Measurements from ENCODE around the gene FANCL.

FANCL gene

GRCh38 chr2:58140508-58141072 is 100.5 kb downstream of the FANCL start:
- H3K36me3 Mint-ChIP-seq (ENCODE audit: low read depth), result no peaks in the 10 kb centered on the region
- H3K4me3 Mint-ChIP-seq, result no peak overlapping the region
- no peak overlapping the region for H3K27ac Mint-ChIP-seq
- no peak for TF ChIP-seq CTCF (IDR thresholded peaks at IDR 0.05; ENCODE audit: unreplicated experiment in 3 of 3)
- H3K4me1 Mint-ChIP-seq, result peaks cover 21% of the 10 kb centered on the region
- H3K27me3 Mint-ChIP-seq (ENCODE audit: low read depth), result no peaks in the 10 kb centered on the region
- H3K9me3 Mint-ChIP-seq, result no peaks in the 10 kb centered on the region

DNA sequence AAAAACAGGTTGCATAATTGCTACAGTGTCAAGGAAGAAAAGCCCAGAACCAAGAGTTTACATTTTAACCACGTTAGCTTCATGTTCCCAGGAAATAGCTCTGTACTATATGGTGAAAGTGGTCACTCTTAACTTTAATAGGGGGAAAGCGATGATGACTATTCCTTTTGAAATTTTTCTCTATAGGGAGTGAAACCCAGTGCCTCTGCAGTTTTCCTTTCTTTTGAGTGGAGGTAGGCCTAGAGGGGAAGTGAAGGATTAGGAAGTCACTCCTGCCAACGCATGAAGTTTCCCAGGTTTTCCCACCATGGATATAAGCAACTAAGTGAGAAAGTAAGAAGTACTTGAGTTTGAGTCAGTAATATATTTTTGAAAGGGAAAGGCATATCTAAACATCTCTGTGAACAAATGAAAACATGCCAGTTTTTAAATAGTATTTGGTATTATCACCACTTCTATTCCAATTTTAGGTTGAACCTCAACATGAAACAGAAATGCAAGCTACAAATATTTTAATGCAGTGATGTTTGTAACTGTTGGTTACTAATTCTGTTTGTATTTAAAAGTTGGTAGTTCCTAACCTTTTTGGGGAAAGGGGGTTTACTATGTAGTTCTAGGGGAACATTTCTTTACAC is 102.6 kb downstream of the FANCL start:
- Mint-ChIP-seq H3K27me3 (ENCODE audit: low read depth) (no peaks in the 10 kb centered on the region), H3K4me3 (no peak overlapping the region), H3K9me3 (no peaks in the 10 kb centered on the region)

GRCh38 chr2:58137856-58138255 is 103.3 kb downstream of the FANCL start:
- no peak for TF ChIP-seq CTCF (IDR thresholded peaks at IDR 0.05; ENCODE audit: unreplicated experiment in 3 of 3)
- no peaks in the 10 kb centered on the region for H3K27me3 Mint-ChIP-seq (ENCODE audit: low read depth)
- no peak overlapping the region for H3K4me3 Mint-ChIP-seq
- peak overlapping the region in 1 of 3 experiments; percentile 49 for H3K27ac Mint-ChIP-seq
- H3K9me3 Mint-ChIP-seq, result no peaks in the 10 kb centered on the region
- H3K4me1 Mint-ChIP-seq, result peaks cover 21% of the 10 kb centered on the region
- H3K36me3 Mint-ChIP-seq (ENCODE audit: low read depth), result peaks cover 6% of the 10 kb centered on the region

More for the DNA sequence above, 102.6 kb downstream of the FANCL start:
- Mint-ChIP-seq H3K27ac (peak overlapping the region; percentile 4 to 58 (median 49)), H3K4me1 (peaks cover 21% of the 10 kb centered on the region), H3K36me3 (ENCODE audit: low read depth) (peaks cover 6% of the 10 kb centered on the region)
- TF ChIP-seq CTCF (IDR thresholded peaks at IDR 0.05; ENCODE audit: unreplicated experiment in 3 of 3), result no peak

GRCh38 chr2:58137221-58137620 is 103.9 kb downstream of the FANCL start:
- Mint-ChIP-seq H3K27ac (no peak overlapping the region), H3K27me3 (ENCODE audit: low read depth) (no peaks in the 10 kb centered on the region), H3K9me3 (no peaks in the 10 kb centered on the region), H3K4me1 (peaks cover 21% of the 10 kb centered on the region), H3K4me3 (no peak overlapping the region), H3K36me3 (ENCODE audit: low read depth) (peaks cover 6% of the 10 kb centered on the region)
- no peak for TF ChIP-seq CTCF (IDR thresholded peaks at IDR 0.05; ENCODE audit: unreplicated experiment in 3 of 3)

GRCh38 chr2:58135861-58136260 is 105.3 kb downstream of the FANCL start:
- Mint-ChIP-seq H3K27ac (no peak overlapping the region), H3K4me1 (peaks cover 30% of the 10 kb centered on the region), H3K36me3 (ENCODE audit: low read depth) (peaks cover 6% of the 10 kb centered on the region), H3K9me3 (no peaks in the 10 kb centered on the region), H3K4me3 (no peak overlapping the region), H3K27me3 (ENCODE audit: low read depth) (no peaks in the 10 kb centered on the region)
- TF ChIP-seq CTCF (IDR thresholded peaks at IDR 0.05; ENCODE audit: unreplicated experiment in 3 of 3), result no peak

- no peak overlapping the region for H3K4me3 Mint-ChIP-seq
- no peaks in the 10 kb centered on the region for H3K27me3 Mint-ChIP-seq (ENCODE audit: low read depth)
- H3K36me3 Mint-ChIP-seq (ENCODE audit: low read depth), result peaks cover 6% of the 10 kb centered on the region
- no peaks in the 10 kb centered on the region for H3K9me3 Mint-ChIP-seq
- H3K27ac Mint-ChIP-seq, result no peak overlapping the region
- H3K4me1 Mint-ChIP-seq, result peaks cover 22% of the 10 kb centered on the region
- no peak for TF ChIP-seq CTCF (IDR thresholded peaks at IDR 0.05; ENCODE audit: unreplicated experiment in 3 of 3)
Measured at GRCh38 chr2:58133395-58133794, 107.7 kb downstream of the FANCL start.

Data from nephron (organoid).